ENCODE results near the gene TAB2. TPM values are rescaled to one million over a fixed set of nuclear protein-coding genes. Genes with fewer than 3 reads are reported as not detected.

Gene TAB2
- total and polyA plus RNA-seq, 2 donors (not counting 1 experiment from before 2014, with no cell fraction given): 31.6 to 88.5 TPM

DNA sequence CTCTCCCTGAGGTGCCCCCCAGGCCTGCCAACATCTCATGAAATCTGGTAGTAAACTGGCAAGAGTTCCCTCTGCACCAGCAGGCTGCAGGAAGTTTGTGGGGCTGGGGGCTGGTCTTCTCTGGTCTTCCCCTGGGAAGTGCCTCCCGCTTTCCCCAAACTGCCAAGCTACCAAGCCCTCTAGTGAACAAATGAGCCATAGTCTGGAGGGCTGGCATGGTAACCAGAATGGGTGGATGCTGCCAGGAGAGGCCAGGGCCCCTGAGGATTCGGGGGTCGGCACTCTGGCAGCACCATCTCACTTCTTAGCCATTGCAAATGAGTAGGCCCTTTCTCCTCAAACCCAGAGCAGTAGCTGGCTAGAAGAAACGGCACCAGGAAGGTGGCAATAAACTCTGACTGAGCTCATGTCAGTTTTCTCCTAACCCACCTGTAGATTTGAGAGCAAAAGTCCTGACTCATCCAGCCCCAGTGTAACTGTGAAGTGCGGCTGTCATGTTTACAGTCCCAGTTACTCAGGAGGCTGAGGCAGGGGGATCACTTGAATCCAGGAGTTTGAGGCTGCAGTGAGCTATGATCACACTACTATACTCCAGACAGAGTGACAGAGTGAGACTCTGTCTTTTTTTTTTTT is 131.4 kb downstream of the TAB2 start:
- no peak overlapping the region for H2AFZ ChIP-seq (ENCODE audit: insufficient read depth, low read depth, low read length, poor library complexity, severe bottlenecking)
- H3K27ac ChIP-seq (ENCODE audit: low read length in 2 of 2): peak overlapping the region in 1 of 2 donors; percentile 19
- no peak overlapping the region for H3K4me3 ChIP-seq (ENCODE audit: control extremely low read depth in 1 of 5, extremely low read depth in 1 of 5, insufficient read depth in 1 of 5, low read depth in 2 of 5, low read length in 4 of 5)
- Mint-ChIP-seq H3K4me3 (no peak overlapping the region), H3K27me3 (no peaks in the 10 kb centered on the region), H3K9me3 (ENCODE audit: insufficient read depth) (no peaks in the 10 kb centered on the region), H3K27ac (no peak overlapping the region), H3K4me1 (peaks cover 14% of the 10 kb centered on the region)
- intact Hi-C loops (cut with micrococcal nuclease): no loop called here
- H3K4me2 ChIP-seq (replicated peaks; ENCODE audit: low read depth, low read length, poor library complexity, severe bottlenecking): no peak overlapping the region
- 93% methylated on average over 2 of the region's 5 CpGs for WGBS (ENCODE audit: insufficient coverage)
- no peak overlapping the region for H3K9ac ChIP-seq (ENCODE audit: low read length)
- no peak for TF ChIP-seq EZH2 (IDR thresholded peaks at IDR 0.05; ENCODE audit: borderline replicate concordance, insufficient read depth, low read depth, low read length, poor library complexity, severe bottlenecking)
- TF ChIP-seq, protein P1, sequence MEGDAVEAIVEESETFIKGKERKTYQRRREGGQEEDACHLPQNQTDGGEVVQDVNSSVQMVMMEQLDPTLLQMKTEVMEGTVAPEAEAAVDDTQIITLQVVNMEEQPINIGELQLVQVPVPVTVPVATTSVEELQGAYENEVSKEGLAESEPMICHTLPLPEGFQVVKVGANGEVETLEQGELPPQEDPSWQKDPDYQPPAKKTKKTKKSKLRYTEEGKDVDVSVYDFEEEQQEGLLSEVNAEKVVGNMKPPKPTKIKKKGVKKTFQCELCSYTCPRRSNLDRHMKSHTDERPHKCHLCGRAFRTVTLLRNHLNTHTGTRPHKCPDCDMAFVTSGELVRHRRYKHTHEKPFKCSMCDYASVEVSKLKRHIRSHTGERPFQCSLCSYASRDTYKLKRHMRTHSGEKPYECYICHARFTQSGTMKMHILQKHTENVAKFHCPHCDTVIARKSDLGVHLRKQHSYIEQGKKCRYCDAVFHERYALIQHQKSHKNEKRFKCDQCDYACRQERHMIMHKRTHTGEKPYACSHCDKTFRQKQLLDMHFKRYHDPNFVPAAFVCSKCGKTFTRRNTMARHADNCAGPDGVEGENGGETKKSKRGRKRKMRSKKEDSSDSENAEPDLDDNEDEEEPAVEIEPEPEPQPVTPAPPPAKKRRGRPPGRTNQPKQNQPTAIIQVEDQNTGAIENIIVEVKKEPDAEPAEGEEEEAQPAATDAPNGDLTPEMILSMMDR (IDR thresholded peaks at IDR 0.05): no peak
- ATAC-seq (ENCODE audit: low read depth) (no peak), DNase-seq (no peak)
- peaks cover 0 to 7% (median 0%) of the 10 kb centered on the region in 3 donors for H3K9me3 ChIP-seq (ENCODE audit: control extremely low read depth in 1 of 3, control insufficient read depth in 2 of 3, insufficient read depth in 1 of 3, low read length in 2 of 3)
- POLR2A ChIA-PET: interaction anchor here (0.7 kb wide), 1 partner anchor 860 kb away, joined by 5 read pairs; no protein-coding TSS in a partner anchor
- CTCF ChIA-PET: interaction anchor here (0.5 to 1.4 kb wide), 3 partner anchors 19 to 68 kb away, joined by 3 to 7 read pairs (median 4); no protein-coding TSS in a partner anchor
- H3K27me3 ChIP-seq (replicated peaks in 1 of 4; ENCODE audit: control extremely low read depth in 1 of 4, control insufficient read depth in 3 of 4, insufficient read depth in 4 of 4, low read length in 3 of 4): no peaks in the 10 kb centered on the region
- peaks cover 13% of the 10 kb centered on the region for H4K20me1 ChIP-seq (ENCODE audit: control insufficient read depth, insufficient read depth, low read length, poor library complexity, severe bottlenecking)
- peaks cover 1 to 52% of the 10 kb centered on the region in 2 experiments for H3K36me3 ChIP-seq (replicated peaks in 1 of 2; ENCODE audit: control extremely low read depth in 1 of 2, control insufficient read depth in 1 of 2, extremely low read depth in 1 of 2, insufficient read depth in 2 of 2, low read length in 1 of 2)
- no peaks in the 10 kb centered on the region for H3K4me1 ChIP-seq (ENCODE audit: control insufficient read depth in 2 of 2, insufficient read depth in 2 of 2, low read length in 2 of 2)
- peaks cover 15% of the 10 kb centered on the region for H3K79me2 ChIP-seq (ENCODE audit: control insufficient read depth, insufficient read depth, low read length)
